ENCODE data around the gene TEDC2. TPM values are rescaled to one million over a fixed set of nuclear protein-coding genes. Genes with fewer than 3 reads are reported as not detected.

The TEDC2 gene
- total RNA-seq, 1 donor from 2014 or later, result 0.68 TPM

- no peaks in the 10 kb centered on the region for H3K9me3 ChIP-seq
- peaks cover 3% of the 10 kb centered on the region for H3K36me3 ChIP-seq
- peak overlapping the region; percentile 98 for H3K27ac ChIP-seq
- ATAC-seq, result no peak
- H3K4me1 ChIP-seq, result peaks cover 46% of the 10 kb centered on the region
- DNase-seq, result no peak
- no peak overlapping the region for H3K4me3 ChIP-seq
- TF ChIP-seq, protein P1, sequence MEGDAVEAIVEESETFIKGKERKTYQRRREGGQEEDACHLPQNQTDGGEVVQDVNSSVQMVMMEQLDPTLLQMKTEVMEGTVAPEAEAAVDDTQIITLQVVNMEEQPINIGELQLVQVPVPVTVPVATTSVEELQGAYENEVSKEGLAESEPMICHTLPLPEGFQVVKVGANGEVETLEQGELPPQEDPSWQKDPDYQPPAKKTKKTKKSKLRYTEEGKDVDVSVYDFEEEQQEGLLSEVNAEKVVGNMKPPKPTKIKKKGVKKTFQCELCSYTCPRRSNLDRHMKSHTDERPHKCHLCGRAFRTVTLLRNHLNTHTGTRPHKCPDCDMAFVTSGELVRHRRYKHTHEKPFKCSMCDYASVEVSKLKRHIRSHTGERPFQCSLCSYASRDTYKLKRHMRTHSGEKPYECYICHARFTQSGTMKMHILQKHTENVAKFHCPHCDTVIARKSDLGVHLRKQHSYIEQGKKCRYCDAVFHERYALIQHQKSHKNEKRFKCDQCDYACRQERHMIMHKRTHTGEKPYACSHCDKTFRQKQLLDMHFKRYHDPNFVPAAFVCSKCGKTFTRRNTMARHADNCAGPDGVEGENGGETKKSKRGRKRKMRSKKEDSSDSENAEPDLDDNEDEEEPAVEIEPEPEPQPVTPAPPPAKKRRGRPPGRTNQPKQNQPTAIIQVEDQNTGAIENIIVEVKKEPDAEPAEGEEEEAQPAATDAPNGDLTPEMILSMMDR (IDR thresholded peaks at IDR 0.05), result no peak
- H3K27me3 ChIP-seq (ENCODE audit: low read depth), result no peaks in the 10 kb centered on the region
- intact Hi-C loops (cut with DNase I), result no loop called here
Observed at GRCh38 chr16:2511996-2512734, 52.3 kb downstream of the TEDC2 start.

DNA sequence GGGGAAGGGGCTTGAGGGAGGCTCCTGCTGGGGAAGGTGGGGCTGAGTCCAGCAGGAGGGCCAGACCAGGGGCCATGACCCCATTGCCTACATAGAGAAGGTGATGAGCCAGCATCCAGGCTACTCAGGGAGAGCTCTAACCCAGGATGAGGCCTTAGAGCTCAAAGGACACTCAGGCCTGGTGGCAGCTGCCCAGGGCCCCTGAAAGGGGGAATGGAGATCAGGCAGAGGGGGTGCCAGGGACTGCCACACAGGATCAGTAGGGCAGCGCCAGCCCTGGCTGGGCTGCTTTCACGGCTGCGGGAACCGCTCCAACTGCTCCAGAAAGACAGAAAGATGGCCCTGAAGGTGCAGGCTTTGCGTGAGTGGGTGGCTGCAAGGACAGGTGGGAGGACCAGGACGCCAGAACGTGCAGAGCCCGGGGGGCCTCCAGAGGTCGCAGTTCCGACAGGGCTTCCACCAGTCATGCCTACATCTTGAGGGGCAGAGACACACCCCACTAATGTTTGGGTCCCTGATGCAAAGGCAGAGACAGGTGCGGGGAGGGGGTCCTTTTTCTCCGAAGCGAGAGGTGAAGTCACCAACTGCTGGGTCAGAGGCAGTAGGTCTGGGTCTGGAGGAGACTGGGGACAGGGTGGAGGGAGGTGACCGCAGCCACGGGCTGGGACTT is 53.0 kb downstream of the TEDC2 start:
- Histone ChIP-seq H3K27me3 (ENCODE audit: low read depth) (no peaks in the 10 kb centered on the region), H3K27ac (peak overlapping the region; percentile 98), H3K4me1 (peaks cover 51% of the 10 kb centered on the region), H3K4me3 (peak overlapping the region; percentile 85), H3K36me3 (no peaks in the 10 kb centered on the region), H3K9me3 (no peaks in the 10 kb centered on the region)
- TF ChIP-seq, protein P1 (IDR thresholded peaks at IDR 0.05), result no peak
- intact Hi-C loops (cut with DNase I), result no loop called here
- DNase-seq (peak; percentile 50), ATAC-seq (peak in 1 of 2 donors; percentile 1)

DNA sequence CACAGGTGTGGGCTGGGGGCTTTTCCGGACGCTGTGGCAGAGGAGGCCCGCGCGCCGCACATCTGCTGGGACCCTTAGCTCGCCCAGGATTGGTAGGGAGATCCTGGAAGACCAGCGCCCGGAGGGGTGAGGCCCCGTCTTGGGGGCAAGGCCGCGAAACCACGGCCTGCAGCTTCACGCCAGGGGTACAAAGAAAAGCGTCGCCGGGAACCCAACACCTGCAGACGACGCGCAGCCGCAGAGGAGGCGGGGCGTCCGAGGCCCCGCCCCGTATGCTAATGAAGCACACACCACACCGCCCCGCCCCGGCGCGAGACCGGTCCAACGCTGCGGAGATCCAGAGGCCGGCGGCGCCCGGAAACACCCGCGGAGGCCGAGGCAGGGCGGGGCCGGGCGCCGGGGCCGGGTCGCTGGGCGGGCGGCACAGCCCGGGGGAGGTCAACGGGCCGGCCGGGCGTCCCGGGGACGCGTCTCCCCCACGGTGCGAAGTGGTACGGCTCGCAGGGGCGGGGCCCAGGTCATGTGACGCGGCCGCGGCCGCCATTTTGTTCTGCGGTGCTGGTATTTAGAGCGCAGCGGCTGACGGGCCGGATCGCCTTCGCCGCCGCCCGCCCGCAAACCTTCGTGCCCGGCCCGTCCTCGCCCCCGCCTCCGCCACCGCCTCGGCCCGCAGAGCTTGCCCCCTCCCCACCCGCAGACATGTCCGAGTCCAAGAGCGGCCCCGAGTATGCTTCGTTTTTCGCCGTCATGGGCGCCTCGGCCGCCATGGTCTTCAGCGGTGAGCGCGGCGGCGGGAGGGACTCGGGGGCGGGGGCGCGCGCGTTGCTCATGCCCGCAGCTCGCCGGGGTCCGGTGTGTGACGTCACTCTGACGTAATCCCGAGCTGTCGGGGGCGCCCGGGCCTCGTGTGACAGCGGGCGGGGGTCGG is 53.8 kb downstream of the TEDC2 start, which contains the start of gene ATP6V0C:
Gene ATP6V0C (plus strand): TSS at position 548 of the 928 bp plus-strand sequence. CDS start 152 bp downstream, at position 700.
- intact Hi-C loops (cut with DNase I), result no loop called here
- H3K4me3 ChIP-seq, result peak within 1 kb of the TSS; percentile 85
- TF ChIP-seq, protein P1 (IDR thresholded peaks at IDR 0.05), result no peak
- DNase-seq (peak; percentile 96), ATAC-seq (peak; percentile 90 to 92)
- H3K9me3 ChIP-seq, result no peaks in the 10 kb centered on the region
- H3K27ac ChIP-seq, result peak within 1 kb of the TSS; percentile 98
- H3K27me3 ChIP-seq (ENCODE audit: low read depth), result no peaks in the 10 kb centered on the region
- H3K4me1 ChIP-seq, result peaks cover 59% of the 10 kb centered on the region
- H3K36me3 ChIP-seq, result no peaks in the 10 kb centered on the region

Small RNA genes lying within 50 kb of the gene (microRNA-seq; reads per million reads assigned to microRNA genes)
- gene MIR6767 (ENCODE audit: borderline number of aligned reads), result not detected
- not detected for gene MIR6768 (ENCODE audit: borderline number of aligned reads)

Other genes starting within 250 kb of the TEDC2 start
- 7.8 TPM for gene BRICD5, start 249.2 kb upstream of the TEDC2 start, total RNA-seq
- 13.3 TPM for gene PGP, start 245.3 kb upstream of the TEDC2 start, total RNA-seq
- 21.0 TPM for gene E4F1, start 236.5 kb upstream of the TEDC2 start, total RNA-seq
- 2.0 TPM for gene DNASE1L2, start 223.7 kb upstream of the TEDC2 start, total RNA-seq
- gene ECI1, start 208.5 kb upstream of the TEDC2 start, total RNA-seq, result 50.4 TPM
- gene RNPS1, start 192.0 kb upstream of the TEDC2 start, total RNA-seq, result 98.6 TPM
- 491 TPM for gene ABCA3, start 119.4 kb upstream of the TEDC2 start, total RNA-seq
- gene CCNF, start 30.7 kb upstream of the TEDC2 start, total RNA-seq, result 3.4 TPM
- 0.24 TPM for gene NTN3, start 11.2 kb downstream of the TEDC2 start, total RNA-seq
- gene TBC1D24, start 15.0 kb downstream of the TEDC2 start, total RNA-seq, result 40.2 TPM
- gene ATP6V0C, start 53.8 kb downstream of the TEDC2 start, total RNA-seq, result 313 TPM
- gene AMDHD2, start 60.3 kb downstream of the TEDC2 start, total RNA-seq, result 53.4 TPM
- 1.4 TPM for gene CEMP1, start 71.3 kb downstream of the TEDC2 start, total RNA-seq
- gene PDPK1, start 77.9 kb downstream of the TEDC2 start, total RNA-seq, result 74.4 TPM
- 24.8 TPM for gene KCTD5, start 222.4 kb downstream of the TEDC2 start, total RNA-seq

All from lower lobe of right lung (tissue), 2 donors.